ENCODE measurements around the gene THRAP3. TPM values are rescaled to one million over a fixed set of nuclear protein-coding genes. Genes with fewer than 3 reads are reported as not detected.
A peak's percentile ranks its signal among the peaks of the same experiment; 100 is the strongest.

Gene THRAP3
- total and polyA plus RNA-seq, 9 of the 15 experiments (the other 6 are each of a cell fraction or from before 2014, with no cell fraction given): 66.2 to 135 (median 113) TPM

- no peak for TF ChIP-seq ZNF134 (CRISPR knock-in tag; conservative IDR thresholded peaks at IDR 0.05)
- no peak for TF ChIP-seq COPS2 (conservative IDR thresholded peaks at IDR 0.05)
- TF ChIP-seq TAF7 (tag; IDR thresholded peaks at IDR 0.05): no peak
- TF ChIP-seq ZNF143 (CRISPR knock-in tag; IDR thresholded peaks at IDR 0.05): no peak
- peak; percentile 39 for TF ChIP-seq SRSF7 (optimal IDR thresholded peaks at IDR 0.05; ENCODE audit: low read depth, low read length)
- no peak for TF ChIP-seq WHSC1 (IDR thresholded peaks at IDR 0.05; ENCODE audit: low read length)
- TF ChIP-seq HNRNPL (IDR thresholded peaks at IDR 0.05; ENCODE audit: low read depth, low read length): peak; percentile 88
- TF ChIP-seq L3MBTL2 (IDR thresholded peaks at IDR 0.05): no peak
- no peak for TF ChIP-seq ZNF830 (CRISPR knock-in tag; IDR thresholded peaks at IDR 0.05)
- TF ChIP-seq ZNF436 (CRISPR knock-in tag; IDR thresholded peaks at IDR 0.05): no peak
- TF ChIP-seq NFIX (CRISPR knock-in tag; IDR thresholded peaks at IDR 0.05; ENCODE audit: low read depth): no peak
- TF ChIP-seq SRSF1 (IDR thresholded peaks at IDR 0.05; ENCODE audit: low read depth, low read length): no peak
These were observed 98.0 kb downstream of the THRAP3 start (continued) for GRCh38 chr1:36322041-36322785.

Measured in K562 (cell line).